H1 (cell line): ENCODE measurements around the gene PSMD13. TPM values are rescaled to one million over a fixed set of nuclear protein-coding genes. Genes with fewer than 3 reads are reported as not detected.

Source experiments
- EGR1 ChIP-seq: IDR thresholded peaks from 2 replicates; pipeline ENCODE4 v1.6.1; 2011; ENCODE audit warnings: low read depth, low read length, borderline replicate concordance
- GTF2F1 ChIP-seq: IDR thresholded peaks from 2 replicates; pipeline ENCODE4 v1.6.1; 2012; ENCODE audit warnings: low read depth, low read length, improper control_type of control experiment, borderline replicate concordance
- NANOG ChIP-seq: IDR thresholded peaks from 2 replicates; pipeline ENCODE4 v1.6.1; 2011; ENCODE audit warnings: low read length, low read depth, mild to moderate bottlenecking, inconsistent platforms; ENCODE audit not compliant: insufficient read depth, poor library complexity, severe bottlenecking
- POLR2AphosphoS5 ChIP-seq: IDR thresholded peaks from 2 replicates; pipeline ENCODE4 v1.6.1; 2011; ENCODE audit warnings: low read depth, low read length
- polyA plus RNA-seq, 7 experiments: library from polyadenylated mRNA; depleted of rRNA in 3 of 7; stranded (reverse) in 5 of 7; unstranded in 2 of 7; fragments of >200 nt in 5 of 7; fragments of 200-250 nt in 2 of 7; gene quantifications; 1 replicate in 5 of 7; 2 replicates in 1 of 7; 4 replicates in 1 of 7; pipeline versions ENCODE4 v1.2.1 to v1.2.3, GENCODE V29; 2011 to 2013; ENCODE audit warnings: missing spikeins in 2 of 7, mixed read lengths in 2 of 7
- total RNA-seq: library from RNA; stranded (reverse); fragmentation: NEBNext Ultra II Directional; extraction: Animal tissue kit (Norgen Biotek cat#: 25700); gene quantifications from 2 replicates; pipeline ENCODE4 v1.2.1, GENCODE V29; 2021
- TF ChIP-seq, protein P1 (sequence below): fragments of 300-600 bp; sonication (generic); IDR thresholded peaks from 2 replicates; pipeline ENCODE4 v1.7.1; 2012; ENCODE audit warnings: low read length, moderate library complexity, mild to moderate bottlenecking, inconsistent platforms; ENCODE audit not compliant: insufficient replicate concordance
- TF ChIP-seq, protein P2 (sequence below): IDR thresholded peaks from 2 replicates; pipeline ENCODE4 v1.6.1; 2012; ENCODE audit warnings: inconsistent platforms
- TF ChIP-seq, protein P3 (sequence below): IDR thresholded peaks from 2 replicates; pipeline ENCODE4 v1.6.1; 2011; ENCODE audit warnings: low read length, improper control_type of control experiment

The PSMD13 gene
- total and polyA plus RNA-seq, 2 of the 8 experiments (the other 6 are each of a cell fraction or from before 2014, with no cell fraction given) = 121 to 141 TPM

DNA sequence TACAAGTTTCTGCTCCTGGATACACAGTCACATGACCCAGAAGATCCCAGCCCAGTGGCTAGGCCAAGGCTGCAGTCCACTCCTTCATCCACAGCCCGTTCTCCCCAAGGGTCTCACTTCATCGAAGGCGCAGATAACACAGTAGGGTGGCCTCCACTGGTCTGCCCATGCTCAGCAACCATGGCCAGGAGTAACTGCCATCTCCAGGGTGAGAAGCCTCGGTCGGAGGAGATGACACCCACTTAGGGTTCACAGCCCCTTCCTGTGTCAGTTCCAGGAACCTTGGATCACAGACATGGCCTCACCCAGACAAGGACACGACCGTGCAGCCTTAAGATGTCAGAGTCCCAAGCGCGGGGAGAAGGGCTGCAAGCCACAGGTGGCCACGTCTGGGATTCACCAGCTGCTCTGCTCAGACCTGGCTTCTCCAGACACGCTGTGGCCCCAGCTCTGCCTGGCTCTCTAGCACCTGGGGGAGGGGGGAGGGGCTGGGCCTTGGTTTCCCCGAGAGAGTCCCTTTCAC lies 32.1 kb upstream of the PSMD13 start (continued):
- TF ChIP-seq, protein P1, sequence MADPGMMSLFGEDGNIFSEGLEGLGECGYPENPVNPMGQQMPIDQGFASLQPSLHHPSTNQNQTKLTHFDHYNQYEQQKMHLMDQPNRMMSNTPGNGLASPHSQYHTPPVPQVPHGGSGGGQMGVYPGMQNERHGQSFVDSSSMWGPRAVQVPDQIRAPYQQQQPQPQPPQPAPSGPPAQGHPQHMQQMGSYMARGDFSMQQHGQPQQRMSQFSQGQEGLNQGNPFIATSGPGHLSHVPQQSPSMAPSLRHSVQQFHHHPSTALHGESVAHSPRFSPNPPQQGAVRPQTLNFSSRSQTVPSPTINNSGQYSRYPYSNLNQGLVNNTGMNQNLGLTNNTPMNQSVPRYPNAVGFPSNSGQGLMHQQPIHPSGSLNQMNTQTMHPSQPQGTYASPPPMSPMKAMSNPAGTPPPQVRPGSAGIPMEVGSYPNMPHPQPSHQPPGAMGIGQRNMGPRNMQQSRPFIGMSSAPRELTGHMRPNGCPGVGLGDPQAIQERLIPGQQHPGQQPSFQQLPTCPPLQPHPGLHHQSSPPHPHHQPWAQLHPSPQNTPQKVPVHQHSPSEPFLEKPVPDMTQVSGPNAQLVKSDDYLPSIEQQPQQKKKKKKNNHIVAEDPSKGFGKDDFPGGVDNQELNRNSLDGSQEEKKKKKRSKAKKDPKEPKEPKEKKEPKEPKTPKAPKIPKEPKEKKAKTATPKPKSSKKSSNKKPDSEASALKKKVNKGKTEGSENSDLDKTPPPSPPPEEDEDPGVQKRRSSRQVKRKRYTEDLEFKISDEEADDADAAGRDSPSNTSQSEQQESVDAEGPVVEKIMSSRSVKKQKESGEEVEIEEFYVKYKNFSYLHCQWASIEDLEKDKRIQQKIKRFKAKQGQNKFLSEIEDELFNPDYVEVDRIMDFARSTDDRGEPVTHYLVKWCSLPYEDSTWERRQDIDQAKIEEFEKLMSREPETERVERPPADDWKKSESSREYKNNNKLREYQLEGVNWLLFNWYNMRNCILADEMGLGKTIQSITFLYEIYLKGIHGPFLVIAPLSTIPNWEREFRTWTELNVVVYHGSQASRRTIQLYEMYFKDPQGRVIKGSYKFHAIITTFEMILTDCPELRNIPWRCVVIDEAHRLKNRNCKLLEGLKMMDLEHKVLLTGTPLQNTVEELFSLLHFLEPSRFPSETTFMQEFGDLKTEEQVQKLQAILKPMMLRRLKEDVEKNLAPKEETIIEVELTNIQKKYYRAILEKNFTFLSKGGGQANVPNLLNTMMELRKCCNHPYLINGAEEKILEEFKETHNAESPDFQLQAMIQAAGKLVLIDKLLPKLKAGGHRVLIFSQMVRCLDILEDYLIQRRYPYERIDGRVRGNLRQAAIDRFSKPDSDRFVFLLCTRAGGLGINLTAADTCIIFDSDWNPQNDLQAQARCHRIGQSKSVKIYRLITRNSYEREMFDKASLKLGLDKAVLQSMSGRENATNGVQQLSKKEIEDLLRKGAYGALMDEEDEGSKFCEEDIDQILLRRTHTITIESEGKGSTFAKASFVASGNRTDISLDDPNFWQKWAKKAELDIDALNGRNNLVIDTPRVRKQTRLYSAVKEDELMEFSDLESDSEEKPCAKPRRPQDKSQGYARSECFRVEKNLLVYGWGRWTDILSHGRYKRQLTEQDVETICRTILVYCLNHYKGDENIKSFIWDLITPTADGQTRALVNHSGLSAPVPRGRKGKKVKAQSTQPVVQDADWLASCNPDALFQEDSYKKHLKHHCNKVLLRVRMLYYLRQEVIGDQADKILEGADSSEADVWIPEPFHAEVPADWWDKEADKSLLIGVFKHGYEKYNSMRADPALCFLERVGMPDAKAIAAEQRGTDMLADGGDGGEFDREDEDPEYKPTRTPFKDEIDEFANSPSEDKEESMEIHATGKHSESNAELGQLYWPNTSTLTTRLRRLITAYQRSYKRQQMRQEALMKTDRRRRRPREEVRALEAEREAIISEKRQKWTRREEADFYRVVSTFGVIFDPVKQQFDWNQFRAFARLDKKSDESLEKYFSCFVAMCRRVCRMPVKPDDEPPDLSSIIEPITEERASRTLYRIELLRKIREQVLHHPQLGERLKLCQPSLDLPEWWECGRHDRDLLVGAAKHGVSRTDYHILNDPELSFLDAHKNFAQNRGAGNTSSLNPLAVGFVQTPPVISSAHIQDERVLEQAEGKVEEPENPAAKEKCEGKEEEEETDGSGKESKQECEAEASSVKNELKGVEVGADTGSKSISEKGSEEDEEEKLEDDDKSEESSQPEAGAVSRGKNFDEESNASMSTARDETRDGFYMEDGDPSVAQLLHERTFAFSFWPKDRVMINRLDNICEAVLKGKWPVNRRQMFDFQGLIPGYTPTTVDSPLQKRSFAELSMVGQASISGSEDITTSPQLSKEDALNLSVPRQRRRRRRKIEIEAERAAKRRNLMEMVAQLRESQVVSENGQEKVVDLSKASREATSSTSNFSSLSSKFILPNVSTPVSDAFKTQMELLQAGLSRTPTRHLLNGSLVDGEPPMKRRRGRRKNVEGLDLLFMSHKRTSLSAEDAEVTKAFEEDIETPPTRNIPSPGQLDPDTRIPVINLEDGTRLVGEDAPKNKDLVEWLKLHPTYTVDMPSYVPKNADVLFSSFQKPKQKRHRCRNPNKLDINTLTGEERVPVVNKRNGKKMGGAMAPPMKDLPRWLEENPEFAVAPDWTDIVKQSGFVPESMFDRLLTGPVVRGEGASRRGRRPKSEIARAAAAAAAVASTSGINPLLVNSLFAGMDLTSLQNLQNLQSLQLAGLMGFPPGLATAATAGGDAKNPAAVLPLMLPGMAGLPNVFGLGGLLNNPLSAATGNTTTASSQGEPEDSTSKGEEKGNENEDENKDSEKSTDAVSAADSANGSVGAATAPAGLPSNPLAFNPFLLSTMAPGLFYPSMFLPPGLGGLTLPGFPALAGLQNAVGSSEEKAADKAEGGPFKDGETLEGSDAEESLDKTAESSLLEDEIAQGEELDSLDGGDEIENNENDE = no peak
- no peak for TF ChIP-seq GTF2F1
- TF ChIP-seq, protein P2, sequence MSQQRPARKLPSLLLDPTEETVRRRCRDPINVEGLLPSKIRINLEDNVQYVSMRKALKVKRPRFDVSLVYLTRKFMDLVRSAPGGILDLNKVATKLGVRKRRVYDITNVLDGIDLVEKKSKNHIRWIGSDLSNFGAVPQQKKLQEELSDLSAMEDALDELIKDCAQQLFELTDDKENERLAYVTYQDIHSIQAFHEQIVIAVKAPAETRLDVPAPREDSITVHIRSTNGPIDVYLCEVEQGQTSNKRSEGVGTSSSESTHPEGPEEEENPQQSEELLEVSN = no peak
- TF ChIP-seq NANOG = no peak
- TF ChIP-seq, protein P3, sequence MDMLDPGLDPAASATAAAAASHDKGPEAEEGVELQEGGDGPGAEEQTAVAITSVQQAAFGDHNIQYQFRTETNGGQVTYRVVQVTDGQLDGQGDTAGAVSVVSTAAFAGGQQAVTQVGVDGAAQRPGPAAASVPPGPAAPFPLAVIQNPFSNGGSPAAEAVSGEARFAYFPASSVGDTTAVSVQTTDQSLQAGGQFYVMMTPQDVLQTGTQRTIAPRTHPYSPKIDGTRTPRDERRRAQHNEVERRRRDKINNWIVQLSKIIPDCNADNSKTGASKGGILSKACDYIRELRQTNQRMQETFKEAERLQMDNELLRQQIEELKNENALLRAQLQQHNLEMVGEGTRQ = no peak
- TF ChIP-seq EGR1 = no peak
- TF ChIP-seq POLR2AphosphoS5 = no peak
